Pancreas (tissue), 10 donors: Measurements from ENCODE around the gene MAP1LC3B. TPM values are rescaled to one million over a fixed set of nuclear protein-coding genes. Genes with fewer than 3 reads are reported as not detected.

ENCODE experiments used
- ATAC-seq, 4 donors: fragments of 200-7000 bp; cut with Tn5 transposase; one replicate each; pipeline versions ENCODE4 v1.8.0 to v1.9.1; 2020; ENCODE audit warnings: mild to moderate bottlenecking in 4 of 4, moderate library complexity in 4 of 4
- DNase-seq, 6 donors: peaks; one replicate each; pipeline ENCODE4 v3.0.0-alpha.2; 2020
- FAIRE-seq: peaks from 2 replicates; lab custom pipeline; 2012; peaks lifted over from hg19 to GRCh38; lab: Jason Lieb, UNC
- H3K27ac ChIP-seq, 4 donors: fragments of 200-600 bp; sonication (generic); 1 replicate in 3 of 4; 2 replicates in 1 of 4; pipeline versions ENCODE4 v1.5.0 to v1.8.0; 2020
- H3K27me3 ChIP-seq, 4 donors: fragments of 200-600 bp; one replicate each; pipeline ENCODE4 v1.8.0; 2021
- H3K36me3 ChIP-seq, 3 donors: fragments of 200-600 bp; sonication (generic) in 1 of 3; one replicate each; pipeline versions ENCODE4 v1.5.0 to v1.8.0; 2020 to 2021
- H3K4me1 ChIP-seq, 3 donors: fragments of 200-600 bp; one replicate each; pipeline ENCODE4 v1.8.0; 2021
- H3K4me3 ChIP-seq, 4 donors: fragments of 200-600 bp; sonication (generic) in 2 of 4; one replicate each; pipeline versions ENCODE4 v1.5.0 to v1.8.0; 2020 to 2021
- H3K9me3 ChIP-seq, 4 donors: fragments of 200-600 bp; one replicate each; pipeline ENCODE4 v1.8.0; 2021
- WGBS, 2 donors: extraction: QIAGEN DNeasy Blood & Tissue Kit; methylation state at CpG; one replicate each; pipeline ENCODE4 v1.1.7; 2013; 5-methylcytosine and 5-hydroxymethylcytosine counted together
- intact Hi-C, 3 donors: fragments of 100-400 bp; cut with DNase I; formaldehyde crosslinking; loops; one replicate each; pipeline versions ENCODE4 v1.11.1 to v1.14.2; 2022
- polyA plus RNA-seq, 2 donors: library from polyadenylated mRNA; stranded (reverse); fragments of 200-250 nt; gene quantifications; one replicate each; pipeline ENCODE4 v1.2.3, GENCODE V29; 2013
- total RNA-seq, 6 donors: library from RNA; stranded (reverse); fragmentation: NEBNext Ultra II Directional in 4 of 6; extraction: Animal tissue kit (Norgen Biotek cat#: 25700) in 4 of 6; gene quantifications; one replicate each; pipeline versions ENCODE4 v1.2.1 to v1.2.4, GENCODE V29; 2021 to 2023
- TF ChIP-seq, protein P1 (sequence below), 4 donors: fragments of 200-600 bp; sonication (generic) in 3 of 4; IDR thresholded peaks; one replicate each; pipeline versions ENCODE4 v1.5.0 to v1.8.0; 2021; ENCODE audit warnings: antibody characterized with exemption in 4 of 4
- donor health status: healthy with polysubstance abuse.
- donor health status: DM: no; HTN: no; CAD: no; lungs with moderate emphysema.
- donor health status: DM: no; HTN: no; CAD: no.
- donor health status: control.
- donor health status: control.
- donor health status: Bipolar disorder and iron deficiency.
- donor health status: DM: yes; HTN: yes; CAD: no.
- donor health status: DM: no; HTN: no; CAD: no.
- donor health status: DM: no; HTN: no; CAD: no.
- donor health status: DM: yes; HTN: yes; CAD: no.

The MAP1LC3B gene
- total and polyA plus RNA-seq, 8 donors: 13.9 to 35.1 (median 21.7) TPM

DNA sequence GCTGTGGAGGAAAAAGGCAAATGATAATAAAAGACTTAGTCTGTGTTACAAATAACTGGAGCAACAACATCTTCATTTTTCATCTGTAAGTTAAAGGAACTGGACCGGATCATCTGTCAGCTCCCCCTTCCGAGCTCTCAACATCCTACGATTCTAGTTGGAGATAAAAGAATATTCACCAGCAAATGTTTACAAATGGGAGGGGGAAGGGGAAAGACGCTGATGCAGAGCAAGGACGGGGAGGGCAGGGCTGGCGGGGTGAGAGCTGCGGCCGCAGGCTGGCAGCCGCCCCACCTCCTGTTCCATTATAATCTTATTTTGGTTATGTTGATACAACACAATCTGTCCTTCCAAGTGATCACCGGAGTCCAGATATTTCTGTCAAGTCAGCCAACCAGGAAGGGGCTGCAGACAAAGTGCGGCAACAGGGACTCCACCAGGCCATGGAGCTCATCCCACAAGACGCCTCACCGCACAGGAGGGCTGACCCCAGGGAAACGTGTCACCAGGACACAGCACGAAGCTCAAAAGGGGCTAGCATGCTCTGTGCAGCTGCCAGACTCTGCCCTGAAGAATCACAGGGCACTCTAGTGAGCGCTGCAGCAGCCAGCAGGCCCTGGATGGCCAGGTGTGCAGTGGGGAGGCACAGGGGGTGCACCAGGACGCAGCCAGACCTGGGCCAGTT, 28.2 kb upstream of the MAP1LC3B start:
- FAIRE-seq: no peak
- Histone ChIP-seq H3K36me3 (peaks cover 0 to 12% (median 0%) of the 10 kb centered on the region in 3 donors), H3K9me3 (no peaks in the 10 kb centered on the region), H3K27ac (peak overlapping the region in 2 of 4 donors; percentile 22 to 33), H3K4me3 (no peak overlapping the region), H3K4me1 (peaks cover 0 to 7% (median 6%) of the 10 kb centered on the region in 3 donors), H3K27me3 (no peaks in the 10 kb centered on the region)
- 35 to 36% methylated on average over 17 of the region's 17 CpGs for WGBS, 2 donors
- TF ChIP-seq, protein P1, sequence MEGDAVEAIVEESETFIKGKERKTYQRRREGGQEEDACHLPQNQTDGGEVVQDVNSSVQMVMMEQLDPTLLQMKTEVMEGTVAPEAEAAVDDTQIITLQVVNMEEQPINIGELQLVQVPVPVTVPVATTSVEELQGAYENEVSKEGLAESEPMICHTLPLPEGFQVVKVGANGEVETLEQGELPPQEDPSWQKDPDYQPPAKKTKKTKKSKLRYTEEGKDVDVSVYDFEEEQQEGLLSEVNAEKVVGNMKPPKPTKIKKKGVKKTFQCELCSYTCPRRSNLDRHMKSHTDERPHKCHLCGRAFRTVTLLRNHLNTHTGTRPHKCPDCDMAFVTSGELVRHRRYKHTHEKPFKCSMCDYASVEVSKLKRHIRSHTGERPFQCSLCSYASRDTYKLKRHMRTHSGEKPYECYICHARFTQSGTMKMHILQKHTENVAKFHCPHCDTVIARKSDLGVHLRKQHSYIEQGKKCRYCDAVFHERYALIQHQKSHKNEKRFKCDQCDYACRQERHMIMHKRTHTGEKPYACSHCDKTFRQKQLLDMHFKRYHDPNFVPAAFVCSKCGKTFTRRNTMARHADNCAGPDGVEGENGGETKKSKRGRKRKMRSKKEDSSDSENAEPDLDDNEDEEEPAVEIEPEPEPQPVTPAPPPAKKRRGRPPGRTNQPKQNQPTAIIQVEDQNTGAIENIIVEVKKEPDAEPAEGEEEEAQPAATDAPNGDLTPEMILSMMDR (IDR thresholded peaks at IDR 0.05): no peak
- intact Hi-C loops: no loop called here
- peak in 2 of 6 donors; percentile 16 to 53 for DNase-seq
- peak; percentile 42 to 79 (median 76) for ATAC-seq

DNA sequence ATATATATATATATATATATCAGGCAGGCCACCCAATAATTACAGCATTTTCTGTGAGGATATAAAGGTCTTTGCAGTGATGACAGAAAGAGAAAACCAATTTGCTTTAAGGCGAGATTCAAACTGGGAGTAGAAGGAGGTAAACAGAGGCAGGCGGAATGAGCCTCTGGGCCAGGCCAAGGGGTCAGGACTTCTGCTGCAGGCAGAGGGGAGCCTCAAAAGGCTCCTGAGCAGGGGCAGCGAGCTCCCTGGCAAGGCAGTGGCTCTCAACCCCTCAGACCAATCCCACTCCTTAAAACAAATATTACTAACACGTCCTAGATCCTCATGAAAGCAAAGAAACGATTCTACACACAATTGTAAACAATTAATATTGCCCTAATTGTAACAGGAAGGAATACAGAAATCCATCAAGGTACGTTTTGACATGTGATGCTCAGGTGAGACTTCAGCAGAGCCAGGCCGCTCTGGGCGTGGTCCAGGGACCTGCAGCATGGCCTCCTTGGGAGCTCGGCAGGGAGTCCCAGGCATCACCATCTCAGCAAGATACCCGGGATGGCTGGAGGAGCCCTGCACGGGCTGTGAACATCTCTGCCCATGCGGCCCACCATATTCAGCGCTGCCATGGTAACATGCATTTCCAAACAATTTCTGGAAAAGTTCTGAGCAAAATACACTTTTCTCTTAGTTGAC, 27.0 kb upstream of the MAP1LC3B start:
- peaks cover 0 to 7% (median 6%) of the 10 kb centered on the region in 3 donors for H3K4me1 ChIP-seq
- DNase-seq: no peak
- H3K4me3 ChIP-seq: no peak overlapping the region
- H3K9me3 ChIP-seq: no peaks in the 10 kb centered on the region
- FAIRE-seq: no peak
- H3K36me3 ChIP-seq: no peaks in the 10 kb centered on the region
- WGBS, 2 donors: 87 to 88% methylated on average over 13 of the region's 13 CpGs
- intact Hi-C loops: no loop called here
- TF ChIP-seq, protein P1 (IDR thresholded peaks at IDR 0.05): no peak
- no peak overlapping the region for H3K27ac ChIP-seq
- no peaks in the 10 kb centered on the region for H3K27me3 ChIP-seq
- no peak for ATAC-seq

GRCh38 chr16:87366288-87366687, 25.8 kb upstream of the MAP1LC3B start:
- Histone ChIP-seq H3K4me1 (peaks cover 0 to 7% (median 6%) of the 10 kb centered on the region in 3 donors), H3K4me3 (no peak overlapping the region), H3K27me3 (no peaks in the 10 kb centered on the region), H3K36me3 (no peaks in the 10 kb centered on the region), H3K9me3 (no peaks in the 10 kb centered on the region), H3K27ac (no peak overlapping the region)
- DNase-seq (peak in 1 of 6 donors; percentile 19), ATAC-seq (peak in 1 of 4 donors; percentile 37), FAIRE-seq (no peak)
- intact Hi-C loops: no loop called here
- WGBS, 2 donors: 63 to 71% methylated on average over 4 of the region's 4 CpGs
- TF ChIP-seq, protein P1 (IDR thresholded peaks at IDR 0.05): no peak

DNA sequence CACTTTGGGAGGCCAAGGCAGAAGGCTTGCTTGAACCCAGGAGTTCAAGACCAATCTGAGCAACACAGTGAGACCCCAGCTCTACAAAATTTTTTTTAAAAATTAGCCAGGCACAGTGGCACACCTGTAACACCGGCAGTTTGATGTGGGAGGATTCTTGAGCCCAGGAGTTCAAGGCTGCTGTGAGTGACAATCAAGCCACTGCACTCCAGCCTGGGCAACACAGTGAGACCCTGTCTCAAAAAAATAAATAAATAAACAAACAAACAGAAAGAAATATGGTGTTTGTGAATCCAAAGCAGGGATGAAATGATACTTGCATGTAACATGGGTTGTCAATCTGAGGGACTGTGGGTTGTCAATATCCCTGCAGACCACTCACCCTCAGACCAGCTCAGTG, 25.2 kb upstream of the MAP1LC3B start:
- no peaks in the 10 kb centered on the region for H3K36me3 ChIP-seq
- H3K4me1 ChIP-seq: peaks cover 0 to 7% (median 6%) of the 10 kb centered on the region in 3 donors
- H3K27ac ChIP-seq: no peak overlapping the region
- intact Hi-C loops: no loop called here
- WGBS, 2 donors: 80 to 88% methylated on average over 1 of the region's 1 CpG
- H3K27me3 ChIP-seq: no peaks in the 10 kb centered on the region
- ATAC-seq (no peak), DNase-seq (no peak), FAIRE-seq (no peak)
- H3K4me3 ChIP-seq: no peak overlapping the region
- TF ChIP-seq, protein P1 (IDR thresholded peaks at IDR 0.05): no peak
- no peaks in the 10 kb centered on the region for H3K9me3 ChIP-seq
